ENCODE data around the gene NPC1L1. TPM values are rescaled to one million over a fixed set of nuclear protein-coding genes. Genes with fewer than 3 reads are reported as not detected.

Gene NPC1L1
- total RNA-seq, 1 experiment from 2014 or later, result 0.28 TPM

DNA sequence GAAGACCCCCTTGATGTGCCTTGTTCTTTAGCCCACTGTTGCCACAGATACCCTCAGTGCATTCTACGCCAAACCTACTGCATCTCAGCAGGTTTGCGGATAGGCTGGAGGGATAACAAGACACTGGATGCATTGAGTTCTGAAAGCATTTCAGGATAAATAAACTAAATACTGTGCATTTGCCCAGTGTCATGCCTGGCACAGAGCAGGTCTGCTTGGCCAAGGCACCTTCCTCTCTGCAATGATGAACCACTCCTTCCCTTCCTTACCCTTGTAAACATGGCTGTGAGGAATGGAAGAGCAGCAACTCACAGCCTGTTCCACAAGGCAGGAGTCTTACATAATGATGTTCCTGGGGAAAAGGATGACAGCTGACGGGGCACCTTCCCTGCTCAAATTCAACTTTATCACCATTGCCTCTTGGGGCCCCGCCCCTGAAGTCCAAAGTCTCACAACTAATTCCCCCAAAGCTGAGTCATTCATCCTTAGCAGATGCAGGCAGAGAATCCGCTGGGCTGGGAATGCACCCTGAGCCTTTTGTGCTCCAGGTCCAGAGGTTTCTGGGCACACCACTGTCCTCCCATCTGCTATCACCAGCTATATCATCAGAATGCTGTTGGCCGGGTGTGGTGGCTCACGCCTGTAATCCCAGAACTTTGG, 21.0 kb upstream of the NPC1L1 start:
- Histone ChIP-seq H3K36me3 (ENCODE audit: low read depth) (peaks cover 15% of the 10 kb centered on the region), H3K9me3 (ENCODE audit: insufficient read depth, low read depth) (no peaks in the 10 kb centered on the region), H3K27ac (no peak overlapping the region), H3K4me1 (replicated peaks; ENCODE audit: insufficient read depth) (peaks cover 16% of the 10 kb centered on the region), H3K79me2 (ENCODE audit: low read depth) (peaks cover 4% of the 10 kb centered on the region; the same call in 1 of the 2 replicates), H3F3A (ENCODE audit: insufficient read depth, low read depth) (peaks cover 52% of the 10 kb centered on the region), H2AFZ (no peak overlapping the region), H3K4me3 (no peak overlapping the region), H3K4me2 (no peak overlapping the region), H4K20me1 (ENCODE audit: insufficient read depth) (peaks cover 11% of the 10 kb centered on the region), H3K27me3 (ENCODE audit: insufficient read depth, low read depth) (no peaks in the 10 kb centered on the region), H3K9me2 (ENCODE audit: insufficient read depth) (no peaks in the 10 kb centered on the region)
- BruUV-seq (replicated peaks), result no TSS peak
- ChIA-PET CTCF (interaction anchor here (0.5 to 0.6 kb wide), 2 partner anchors 178 to 361 kb away, joined by 9 to 19 read pairs; no protein-coding TSS in a partner anchor), POLR2A (ENCODE audit: unreplicated experiment) (no interaction called here)
- peak; percentile 59 to 72 for DNase-seq
- TF ChIP-seq EZH2 (IDR thresholded peaks at IDR 0.05; ENCODE audit: low read depth), result no peak
- TF ChIP-seq, protein P1, sequence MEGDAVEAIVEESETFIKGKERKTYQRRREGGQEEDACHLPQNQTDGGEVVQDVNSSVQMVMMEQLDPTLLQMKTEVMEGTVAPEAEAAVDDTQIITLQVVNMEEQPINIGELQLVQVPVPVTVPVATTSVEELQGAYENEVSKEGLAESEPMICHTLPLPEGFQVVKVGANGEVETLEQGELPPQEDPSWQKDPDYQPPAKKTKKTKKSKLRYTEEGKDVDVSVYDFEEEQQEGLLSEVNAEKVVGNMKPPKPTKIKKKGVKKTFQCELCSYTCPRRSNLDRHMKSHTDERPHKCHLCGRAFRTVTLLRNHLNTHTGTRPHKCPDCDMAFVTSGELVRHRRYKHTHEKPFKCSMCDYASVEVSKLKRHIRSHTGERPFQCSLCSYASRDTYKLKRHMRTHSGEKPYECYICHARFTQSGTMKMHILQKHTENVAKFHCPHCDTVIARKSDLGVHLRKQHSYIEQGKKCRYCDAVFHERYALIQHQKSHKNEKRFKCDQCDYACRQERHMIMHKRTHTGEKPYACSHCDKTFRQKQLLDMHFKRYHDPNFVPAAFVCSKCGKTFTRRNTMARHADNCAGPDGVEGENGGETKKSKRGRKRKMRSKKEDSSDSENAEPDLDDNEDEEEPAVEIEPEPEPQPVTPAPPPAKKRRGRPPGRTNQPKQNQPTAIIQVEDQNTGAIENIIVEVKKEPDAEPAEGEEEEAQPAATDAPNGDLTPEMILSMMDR (conservative IDR thresholded peaks at IDR 0.05), result no peak
- intact Hi-C loops (cut with micrococcal nuclease; ENCODE audit: unreplicated experiment), result loop anchor here (10.0 kb wide), 1 partner anchor 187 kb away; no protein-coding TSS in a partner anchor

DNA sequence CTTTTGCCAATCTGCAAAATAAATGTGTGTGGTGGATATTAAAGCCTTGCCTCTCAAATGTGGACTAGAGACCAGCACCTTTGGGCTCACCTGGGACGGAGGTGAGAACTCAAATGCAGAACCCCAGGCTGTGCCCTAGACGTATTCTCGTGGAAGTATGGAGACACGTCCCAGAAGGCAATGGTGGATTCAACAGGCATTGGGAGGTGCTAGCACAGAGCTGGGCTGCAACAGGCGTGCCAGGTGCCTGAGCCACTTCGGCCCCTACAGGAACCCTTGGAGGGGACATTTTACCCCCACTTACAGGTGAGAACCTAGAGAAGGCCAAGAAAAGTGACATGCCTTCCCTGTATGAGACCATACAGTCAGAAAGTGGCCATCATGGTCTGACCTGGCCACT, 20.4 kb upstream of the NPC1L1 start:
- Histone ChIP-seq H3F3A (ENCODE audit: insufficient read depth, low read depth) (peaks cover 49% of the 10 kb centered on the region), H4K20me1 (ENCODE audit: insufficient read depth) (peaks cover 11% of the 10 kb centered on the region), H3K9me3 (ENCODE audit: insufficient read depth, low read depth) (no peaks in the 10 kb centered on the region), H3K4me3 (no peak overlapping the region), H3K4me2 (no peak overlapping the region), H3K27ac (no peak overlapping the region), H2AFZ (no peak overlapping the region), H3K4me1 (replicated peaks; ENCODE audit: insufficient read depth) (peaks cover 16% of the 10 kb centered on the region), H3K36me3 (ENCODE audit: low read depth) (peaks cover 13% of the 10 kb centered on the region), H3K9me2 (ENCODE audit: insufficient read depth) (no peaks in the 10 kb centered on the region), H3K27me3 (ENCODE audit: insufficient read depth, low read depth) (no peaks in the 10 kb centered on the region), H3K79me2 (ENCODE audit: low read depth) (peaks cover 4% of the 10 kb centered on the region; the same call in 1 of the 2 replicates)
- intact Hi-C loops (cut with micrococcal nuclease; ENCODE audit: unreplicated experiment), result loop anchor here (10.0 kb wide), 1 partner anchor 187 kb away; no protein-coding TSS in a partner anchor
- POLR2A ChIA-PET (ENCODE audit: unreplicated experiment), result interaction anchor here (0.7 kb wide), 1 partner anchor 61 kb away, joined by 3 read pairs; no protein-coding TSS in a partner anchor
- CTCF ChIA-PET, result interaction anchor here (0.5 to 0.6 kb wide), 2 partner anchors 179 to 360 kb away, joined by 9 to 19 read pairs; no protein-coding TSS in a partner anchor
- DNase-seq, result no peak
- no peak for TF ChIP-seq EZH2 (IDR thresholded peaks at IDR 0.05; ENCODE audit: low read depth)
- TF ChIP-seq, protein P1 (conservative IDR thresholded peaks at IDR 0.05), result no peak
- no TSS peak for BruUV-seq (replicated peaks)

DNA sequence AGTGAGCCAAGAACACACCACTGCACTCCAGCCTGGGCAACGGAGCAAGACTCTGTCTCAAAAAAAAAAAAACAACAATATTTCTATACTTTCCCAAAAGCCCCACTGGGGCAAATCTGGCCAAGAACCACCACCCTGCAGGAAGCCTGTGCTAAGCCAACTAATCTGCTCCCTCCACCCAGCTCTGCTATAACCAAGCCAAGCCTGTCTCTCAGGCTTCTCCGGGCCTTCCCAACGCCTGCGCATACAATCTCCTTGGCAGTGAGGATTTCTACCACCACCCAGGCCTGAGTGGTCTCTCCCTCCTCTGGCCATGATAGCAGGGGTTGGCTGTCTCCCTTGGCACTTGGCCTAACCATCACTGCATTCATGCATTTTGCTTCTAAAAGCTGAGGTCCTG, 18.4 kb upstream of the NPC1L1 start:
- no TSS peak for BruUV-seq (replicated peaks)
- no peaks in the 10 kb centered on the region for H3K79me2 ChIP-seq (ENCODE audit: low read depth)
- intact Hi-C loops (cut with micrococcal nuclease; ENCODE audit: unreplicated experiment), result no loop called here
- no peak overlapping the region for H3K27ac ChIP-seq
- no peak overlapping the region for H3K4me3 ChIP-seq
- POLR2A ChIA-PET (ENCODE audit: unreplicated experiment), result interaction anchor here (0.6 kb wide), 2 partner anchors 10 to 409 kb away, joined by 4 to 6 read pairs; no protein-coding TSS in a partner anchor
- TF ChIP-seq EZH2 (IDR thresholded peaks at IDR 0.05; ENCODE audit: low read depth), result no peak
- TF ChIP-seq, protein P1 (conservative IDR thresholded peaks at IDR 0.05), result no peak
- DNase-seq, result no peak
- H2AFZ ChIP-seq, result no peak overlapping the region
- peaks cover 49% of the 10 kb centered on the region for H3F3A ChIP-seq (ENCODE audit: insufficient read depth, low read depth)
- CTCF ChIA-PET, result no interaction called here
- H3K9me2 ChIP-seq (ENCODE audit: insufficient read depth), result no peaks in the 10 kb centered on the region
- H3K4me1 ChIP-seq (replicated peaks; ENCODE audit: insufficient read depth), result peaks cover 16% of the 10 kb centered on the region
- H3K9me3 ChIP-seq (ENCODE audit: insufficient read depth, low read depth), result no peaks in the 10 kb centered on the region
- no peaks in the 10 kb centered on the region for H4K20me1 ChIP-seq (ENCODE audit: insufficient read depth)
- H3K27me3 ChIP-seq (ENCODE audit: insufficient read depth, low read depth), result no peaks in the 10 kb centered on the region
- no peaks in the 10 kb centered on the region; the same call in 1 of the 2 replicates for H3K36me3 ChIP-seq (ENCODE audit: low read depth)
- no peak overlapping the region for H3K4me2 ChIP-seq
